Measurements from ENCODE around the gene A1CF. TPM values are rescaled to one million over a fixed set of nuclear protein-coding genes. Genes with fewer than 3 reads are reported as not detected.
A peak's percentile ranks its signal among the peaks of the same experiment; 100 is the strongest.
"Not testable (repeated sequence)": the region's sequence is repeated elsewhere in the genome, so short reads cannot be mapped to it uniquely, and the experiment has no call there.

A1CF gene
- total and polyA plus RNA-seq, 10 of the 15 experiments (the other 5 are each of a cell fraction or from before 2014, with no cell fraction given) = 0.10 TPM; not detected in 9

GRCh38 chr10:50782017-50782416, 103.4 kb downstream of the A1CF start:
- H3K9me3 ChIP-seq (replicated peaks; ENCODE audit: control insufficient read depth, insufficient read depth, low read length); H3K27ac ChIP-seq (ENCODE audit: control insufficient read depth, insufficient read depth); RAD21 ChIA-PET (ENCODE audit: unreplicated experiment); in situ Hi-C loops (cut with MboI); BruUV-seq (replicated peaks); CTCF ChIA-PET; H3K4me2 ChIP-seq (ENCODE audit: control insufficient read depth, insufficient read depth); H4K20me1 ChIP-seq (ENCODE audit: control insufficient read depth, insufficient read depth); H2AFZ ChIP-seq (ENCODE audit: control insufficient read depth, low read depth, low read length); H3K36me3 ChIP-seq (ENCODE audit: control insufficient read depth in 2 of 2, insufficient read depth in 2 of 2, low read length in 1 of 2); H3K79me2 ChIP-seq (ENCODE audit: control insufficient read depth, insufficient read depth, low read length); H3K4me3 ChIP-seq; FAIRE-seq; DNase-seq (ENCODE audit: low read depth, low spot score); POLR2A ChIA-PET; SMC1A ChIA-PET (ENCODE audit: uncharacterized antibody, unreplicated experiment); H3K4me1 ChIP-seq (ENCODE audit: control insufficient read depth, insufficient read depth, low read length); ATAC-seq; H3K9ac ChIP-seq (ENCODE audit: control insufficient read depth, insufficient read depth, low read length); H3K27me3 ChIP-seq (replicated peaks in 1 of 2; ENCODE audit: control insufficient read depth in 2 of 2, insufficient read depth in 2 of 2, low read length in 1 of 2): not testable (repeated sequence)
- intact Hi-C loops (cut with micrococcal nuclease; ENCODE audit: unreplicated experiment) = loop anchor here (10.0 kb wide), 1 partner anchor 113 kb away; no protein-coding TSS in a partner anchor

- H3K36me3 ChIP-seq (ENCODE audit: control insufficient read depth in 2 of 2, insufficient read depth in 2 of 2, low read length in 1 of 2); DNase-seq (ENCODE audit: low read depth, low spot score); FAIRE-seq; ATAC-seq; H3K9me3 ChIP-seq (replicated peaks; ENCODE audit: control insufficient read depth, insufficient read depth, low read length); H3K79me2 ChIP-seq (ENCODE audit: control insufficient read depth, insufficient read depth, low read length); H3K9ac ChIP-seq (ENCODE audit: control insufficient read depth, insufficient read depth, low read length); BruUV-seq (replicated peaks); H2AFZ ChIP-seq (ENCODE audit: control insufficient read depth, low read depth, low read length); H3K27ac ChIP-seq (ENCODE audit: control insufficient read depth, insufficient read depth); POLR2A ChIA-PET; H3K4me1 ChIP-seq (ENCODE audit: control insufficient read depth, insufficient read depth, low read length); H3K4me2 ChIP-seq (ENCODE audit: control insufficient read depth, insufficient read depth); SMC1A ChIA-PET (ENCODE audit: uncharacterized antibody, unreplicated experiment); H3K27me3 ChIP-seq (replicated peaks in 1 of 2; ENCODE audit: control insufficient read depth in 2 of 2, insufficient read depth in 2 of 2, low read length in 1 of 2); H3K4me3 ChIP-seq; in situ Hi-C loops (cut with MboI); H4K20me1 ChIP-seq (ENCODE audit: control insufficient read depth, insufficient read depth); RAD21 ChIA-PET (ENCODE audit: unreplicated experiment); CTCF ChIA-PET: not testable (repeated sequence)
- intact Hi-C loops (cut with micrococcal nuclease; ENCODE audit: unreplicated experiment) = loop anchor here (10.0 kb wide), 1 partner anchor 115 kb away; no protein-coding TSS in a partner anchor
- WGBS (ENCODE audit: insufficient coverage, insufficient replicate concordance, low lambda C conversion rate, missing lambda C conversion rate) = 25% methylated on average over 1 of the region's 1 CpG
Measured at GRCh38 chr10:50780036-50780435, 105.4 kb downstream of the A1CF start.

- WGBS (ENCODE audit: insufficient coverage, insufficient replicate concordance, low lambda C conversion rate, missing lambda C conversion rate) = 0% methylated on average over 2 of the region's 2 CpGs
- H3K27me3 ChIP-seq (replicated peaks in 1 of 2; ENCODE audit: control insufficient read depth in 2 of 2, insufficient read depth in 2 of 2, low read length in 1 of 2); H3K4me3 ChIP-seq; CTCF ChIA-PET; H3K4me1 ChIP-seq (ENCODE audit: control insufficient read depth, insufficient read depth, low read length); FAIRE-seq; H4K20me1 ChIP-seq (ENCODE audit: control insufficient read depth, insufficient read depth); H3K36me3 ChIP-seq (ENCODE audit: control insufficient read depth in 2 of 2, insufficient read depth in 2 of 2, low read length in 1 of 2); H3K79me2 ChIP-seq (ENCODE audit: control insufficient read depth, insufficient read depth, low read length); in situ Hi-C loops (cut with MboI); intact Hi-C loops (cut with micrococcal nuclease; ENCODE audit: unreplicated experiment); BruUV-seq (replicated peaks); H3K27ac ChIP-seq (ENCODE audit: control insufficient read depth, insufficient read depth); H3K4me2 ChIP-seq (ENCODE audit: control insufficient read depth, insufficient read depth); H3K9ac ChIP-seq (ENCODE audit: control insufficient read depth, insufficient read depth, low read length); H2AFZ ChIP-seq (ENCODE audit: control insufficient read depth, low read depth, low read length); RAD21 ChIA-PET (ENCODE audit: unreplicated experiment); DNase-seq (ENCODE audit: low read depth, low spot score); SMC1A ChIA-PET (ENCODE audit: uncharacterized antibody, unreplicated experiment); H3K9me3 ChIP-seq (replicated peaks; ENCODE audit: control insufficient read depth, insufficient read depth, low read length); POLR2A ChIA-PET: not testable (repeated sequence)
- peak; percentile 66 for ATAC-seq
Measured at GRCh38 chr10:50774868-50775267, 110.6 kb downstream of the A1CF start.

GRCh38 chr10:50772042-50772441, 113.4 kb downstream of the A1CF start:
- 57% methylated on average over 3 of the region's 3 CpGs for WGBS (ENCODE audit: insufficient coverage, insufficient replicate concordance, low lambda C conversion rate, missing lambda C conversion rate)
- in situ Hi-C loops (cut with MboI); ATAC-seq; H3K4me1 ChIP-seq (ENCODE audit: control insufficient read depth, insufficient read depth, low read length); H4K20me1 ChIP-seq (ENCODE audit: control insufficient read depth, insufficient read depth); H3K4me3 ChIP-seq; intact Hi-C loops (cut with micrococcal nuclease; ENCODE audit: unreplicated experiment); RAD21 ChIA-PET (ENCODE audit: unreplicated experiment); H3K9ac ChIP-seq (ENCODE audit: control insufficient read depth, insufficient read depth, low read length); FAIRE-seq; H3K27ac ChIP-seq (ENCODE audit: control insufficient read depth, insufficient read depth); DNase-seq (ENCODE audit: low read depth, low spot score); H3K79me2 ChIP-seq (ENCODE audit: control insufficient read depth, insufficient read depth, low read length); CTCF ChIA-PET; H2AFZ ChIP-seq (ENCODE audit: control insufficient read depth, low read depth, low read length); SMC1A ChIA-PET (ENCODE audit: uncharacterized antibody, unreplicated experiment); H3K36me3 ChIP-seq (ENCODE audit: control insufficient read depth in 2 of 2, insufficient read depth in 2 of 2, low read length in 1 of 2); H3K4me2 ChIP-seq (ENCODE audit: control insufficient read depth, insufficient read depth); H3K9me3 ChIP-seq (replicated peaks; ENCODE audit: control insufficient read depth, insufficient read depth, low read length); POLR2A ChIA-PET; H3K27me3 ChIP-seq (replicated peaks in 1 of 2; ENCODE audit: control insufficient read depth in 2 of 2, insufficient read depth in 2 of 2, low read length in 1 of 2); BruUV-seq (replicated peaks): not testable (repeated sequence)

Measured in GM12878 (cell line).